GM13977 (cell line): ENCODE measurements around the gene PLEKHM3.

Experiments used
- DNase-seq: peaks from one replicate; pipeline ENCODE4 v3.0.0; 2012; ENCODE audit warnings: low spot score
- CTCF ChIP-seq: IDR thresholded peaks from 2 replicates; pipeline ENCODE4 v1.5.1; 2012; ENCODE audit warnings: mild to moderate bottlenecking, control low read depth; ENCODE audit not compliant: insufficient read depth; ENCODE audit errors: extremely low read depth, missing control alignments
- in situ Hi-C: fragments of 300-500 bp; cut with MboI; formaldehyde crosslinking; loops from one replicate; pipeline ENCODE4 v1.12.0; 2022; ENCODE audit warnings: low sequenced_read_pairs, low pct_unique_long_range_greater_than_20kb, mixed read lengths, inconsistent platforms; ENCODE audit not compliant: unreplicated experiment

Gene PLEKHM3

GRCh38 chr2:207867056-207867455 lies 158.3 kb downstream of the PLEKHM3 start:
- TF ChIP-seq CTCF: no peak
- in situ Hi-C loops: no loop called here
- no peak for DNase-seq

GRCh38 chr2:207865210-207865609 lies 160.1 kb downstream of the PLEKHM3 start:
- no peak for DNase-seq
- TF ChIP-seq CTCF: no peak
- in situ Hi-C loops: no loop called here

GRCh38 chr2:207863345-207863744 lies 162.0 kb downstream of the PLEKHM3 start:
- no peak for DNase-seq
- no peak for TF ChIP-seq CTCF
- in situ Hi-C loops: no loop called here

- DNase-seq: no peak
- in situ Hi-C loops: no loop called here
- no peak for TF ChIP-seq CTCF
These were observed 163.5 kb downstream of the PLEKHM3 start for GRCh38 chr2:207861789-207862188.

DNA sequence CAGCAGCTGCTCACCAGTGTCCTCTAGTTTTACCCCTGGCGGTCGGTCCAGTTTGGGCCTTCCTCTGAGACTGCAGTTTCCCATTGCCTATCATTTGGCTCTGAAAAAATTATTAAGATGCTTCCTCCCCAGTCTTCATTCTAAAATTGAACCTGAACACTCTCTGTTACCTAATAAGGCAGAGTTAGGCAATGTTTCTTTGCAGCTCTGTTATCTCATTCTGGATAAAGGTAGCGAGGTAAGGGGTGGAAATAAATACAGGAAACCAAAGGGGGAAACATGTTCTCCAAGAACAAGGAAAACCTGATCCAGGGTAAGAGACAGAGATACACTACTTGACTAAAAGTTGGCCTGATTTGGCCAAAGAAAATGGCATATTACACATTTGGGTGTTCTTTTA lies 164.6 kb downstream of the PLEKHM3 start:
- no peak for DNase-seq
- in situ Hi-C loops: no loop called here
- no peak for TF ChIP-seq CTCF

DNA sequence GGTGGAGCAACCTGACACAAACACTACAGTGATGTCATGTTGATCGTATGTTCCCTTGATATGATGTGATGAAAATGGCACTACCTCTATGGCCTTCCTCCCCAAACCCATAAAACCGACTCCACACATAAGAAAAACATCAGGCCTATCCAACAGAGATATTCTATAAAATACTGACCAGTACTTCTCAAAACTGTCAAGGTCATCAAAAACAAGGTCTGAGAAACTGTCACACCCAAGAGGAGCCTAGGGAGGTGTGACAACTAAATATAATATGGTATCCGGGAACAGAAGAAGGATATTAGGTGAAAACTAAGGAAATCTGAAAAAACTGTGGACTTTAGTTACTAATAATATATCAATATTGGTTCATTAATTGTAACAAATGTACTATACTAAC lies 169.7 kb downstream of the PLEKHM3 start:
- TF ChIP-seq CTCF: no peak
- in situ Hi-C loops: no loop called here
- DNase-seq: no peak
